GM23248 (cell line): ENCODE data around the gene ZSCAN1. TPM values are rescaled to one million over a fixed set of nuclear protein-coding genes. Genes with fewer than 3 reads are reported as not detected.

Source experiments
- DNase-seq: peaks from one replicate; pipeline ENCODE4 v3.0.0-alpha.2; 2015
- H2AFZ ChIP-seq: fragments of 200-600 bp; sonication (generic); 2 replicates; pipeline ENCODE4 v1.6.1; 2016; ENCODE audit warnings: antibody characterized with exemption
- H3F3A ChIP-seq: fragments of 200-600 bp; sonication (generic); 2 replicates; pipeline ENCODE4 v1.6.1; 2016; ENCODE audit warnings: mild to moderate bottlenecking, antibody characterized with exemption, mixed run types; ENCODE audit not compliant: insufficient read depth
- H3K27ac ChIP-seq: fragments of 200-600 bp; sonication (generic); 2 replicates; pipeline ENCODE4 v1.5.1; 2016; ENCODE audit warnings: mild to moderate bottlenecking
- H3K27me3 ChIP-seq: fragments of 200-600 bp; sonication (generic); replicated peaks from 2 replicates; pipeline ENCODE4 v1.6.1; 2016; ENCODE audit warnings: mild to moderate bottlenecking; ENCODE audit not compliant: insufficient read depth
- H3K36me3 ChIP-seq: fragments of 200-600 bp; sonication (generic); 2 replicates; pipeline ENCODE4 v1.6.1; 2016; ENCODE audit warnings: low read depth, mild to moderate bottlenecking
- H3K4me1 ChIP-seq: fragments of 200-600 bp; sonication (generic); 2 replicates; pipeline ENCODE4 v1.6.1; 2016; ENCODE audit warnings: mild to moderate bottlenecking; ENCODE audit not compliant: insufficient read depth
- H3K4me2 ChIP-seq: fragments of 200-600 bp; sonication (generic); one replicate; pipeline ENCODE4 v1.6.1; 2016; ENCODE audit warnings: mild to moderate bottlenecking; ENCODE audit not compliant: unreplicated experiment
- H3K4me3 ChIP-seq: fragments of 200-600 bp; sonication (generic); 2 replicates; pipeline ENCODE4 v1.5.1; 2016; ENCODE audit warnings: mild to moderate bottlenecking
- H3K79me2 ChIP-seq: fragments of 200-600 bp; sonication (generic); 2 replicates; pipeline ENCODE4 v1.6.1; 2016; ENCODE audit warnings: mild to moderate bottlenecking; ENCODE audit not compliant: insufficient read depth
- H3K9ac ChIP-seq: fragments of 200-600 bp; sonication (generic); 2 replicates; pipeline ENCODE4 v1.6.1; 2016; ENCODE audit warnings: mild to moderate bottlenecking
- H3K9me2 ChIP-seq: fragments of 200-600 bp; sonication (generic); 2 replicates; pipeline ENCODE4 v1.6.1; 2016; ENCODE audit warnings: mixed run types, mild to moderate bottlenecking, moderate library complexity; ENCODE audit not compliant: insufficient read depth
- H3K9me3 ChIP-seq: fragments of 200-600 bp; sonication (generic); one replicate; pipeline ENCODE4 v1.6.1; 2017; ENCODE audit warnings: low read depth
- H4K20me1 ChIP-seq: fragments of 200-600 bp; sonication (generic); 2 replicates; pipeline ENCODE4 v1.6.0; 2016; ENCODE audit not compliant: insufficient read depth
- EZH2 ChIP-seq: fragments of 200-600 bp; sonication (generic); IDR thresholded peaks from 2 replicates; pipeline ENCODE4 v1.6.1; 2018; ENCODE audit warnings: antibody characterized with exemption, mild to moderate bottlenecking; ENCODE audit not compliant: insufficient read depth, poor library complexity, severe bottlenecking
- EZH2phosphoT487 ChIP-seq: fragments of 200-600 bp; sonication (generic); IDR thresholded peaks from 2 replicates; pipeline ENCODE4 v1.6.1; 2018; ENCODE audit warnings: antibody characterized with exemption, moderate library complexity, mild to moderate bottlenecking, low read depth; ENCODE audit not compliant: insufficient read depth
- WGBS, 2 experiments: methylation state at CpG; one replicate each; pipeline ENCODE4 v1.1.6; 2015 to 2017; ENCODE audit warnings: low lambda C conversion rate in 2 of 2, low coverage in 1 of 2; ENCODE audit errors: missing lambda C conversion rate in 2 of 2; 5-methylcytosine and 5-hydroxymethylcytosine counted together
- in situ Hi-C: fragments of 300-500 bp; cut with MboI; formaldehyde crosslinking; loops from 2 replicates; pipeline ENCODE4 v1.15.0; 2020
- polyA plus RNA-seq: library from polyadenylated mRNA; unstranded; fragments of >200 nt; fragmentation: Nextera tagmentation; extraction: Ambion mirVana; gene quantifications from 2 replicates; pipeline ENCODE4 v1.2.1, GENCODE V29; 2016
- total RNA-seq: library from RNA; depleted of rRNA; stranded (reverse); fragments of >200 nt; shearing (Covaris generic); gene quantifications from 2 replicates; pipeline ENCODE4 v1.2.3, GENCODE V29; 2014

Gene ZSCAN1
- total and polyA plus RNA-seq, 2 experiments from 2014 or later, result 0.39 TPM; not detected in 1

DNA sequence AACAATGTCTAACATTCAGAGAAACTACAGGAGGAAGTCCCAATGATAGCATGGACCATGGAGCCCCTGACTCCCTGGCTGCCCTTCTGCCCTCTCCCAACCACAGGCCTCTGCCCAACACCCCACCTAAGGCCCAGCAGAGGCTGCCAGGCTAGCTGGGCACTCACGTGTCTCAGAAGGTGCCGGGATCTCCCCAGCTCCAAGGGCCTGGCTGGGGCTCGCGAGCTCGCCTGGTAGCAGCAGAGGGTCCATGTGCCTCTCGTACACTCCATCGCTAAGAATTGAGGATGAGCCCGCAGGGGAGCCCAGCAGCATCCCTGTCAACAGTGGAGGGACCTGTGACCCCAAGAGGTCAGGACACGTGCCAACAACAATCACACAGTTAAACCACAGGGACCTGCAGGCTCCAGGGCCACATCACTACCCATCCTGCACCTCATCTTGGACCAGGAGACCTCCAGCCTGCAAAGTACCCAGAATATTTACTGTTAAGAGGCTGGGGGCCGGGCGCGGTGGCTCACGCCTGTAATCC, 54.8 kb downstream of the ZSCAN1 start:
- no peaks in the 10 kb centered on the region for H3K79me2 ChIP-seq
- 95 to 96% methylated on average over 13 of the region's 13 CpGs for WGBS, 2 experiments
- H3F3A ChIP-seq, result no peaks in the 10 kb centered on the region
- H3K9ac ChIP-seq, result no peak overlapping the region
- H3K4me1 ChIP-seq, result no peaks in the 10 kb centered on the region
- no peaks in the 10 kb centered on the region for H4K20me1 ChIP-seq
- no peaks in the 10 kb centered on the region for H3K27me3 ChIP-seq
- H3K9me2 ChIP-seq, result no peaks in the 10 kb centered on the region
- in situ Hi-C loops, result no loop called here
- H3K4me3 ChIP-seq, result no peak overlapping the region
- no peak overlapping the region for H3K4me2 ChIP-seq
- TF ChIP-seq EZH2 (no peak), EZH2phosphoT487 (no peak)
- H3K27ac ChIP-seq, result no peak overlapping the region
- H2AFZ ChIP-seq, result no peak overlapping the region
- DNase-seq, result no peak
- H3K36me3 ChIP-seq, result no peaks in the 10 kb centered on the region; the same call in 1 of the 2 replicates
- no peaks in the 10 kb centered on the region for H3K9me3 ChIP-seq

DNA sequence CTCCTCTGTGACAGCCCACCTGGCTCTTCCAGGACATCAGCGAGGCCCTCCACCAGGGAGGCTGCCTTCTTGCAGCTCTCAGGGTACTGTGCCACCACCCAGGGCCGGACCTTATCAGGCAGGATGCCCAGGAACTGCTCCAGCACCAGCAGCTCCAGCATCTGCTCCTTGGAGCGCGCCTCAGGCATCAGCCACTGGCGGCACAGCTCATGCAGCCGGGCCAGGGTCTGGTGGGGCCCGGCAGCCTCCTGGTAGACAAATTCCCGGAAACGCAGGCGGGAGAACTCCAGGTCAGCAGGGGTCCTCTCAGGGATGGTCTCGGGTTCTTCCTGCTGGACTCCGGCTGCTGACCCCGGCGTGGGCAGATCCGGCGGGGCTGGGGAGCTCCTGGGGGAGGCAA, 56.0 kb downstream of the ZSCAN1 start:
- H3K4me1 ChIP-seq, result no peaks in the 10 kb centered on the region
- H3K36me3 ChIP-seq, result no peaks in the 10 kb centered on the region; the same call in 1 of the 2 replicates
- no peaks in the 10 kb centered on the region for H3K9me2 ChIP-seq
- H3K79me2 ChIP-seq, result no peaks in the 10 kb centered on the region
- WGBS, 2 experiments, result 90 to 91% methylated on average over 15 to 16 of the region's 16 CpGs
- H3K4me3 ChIP-seq, result no peak overlapping the region
- no peak for DNase-seq
- no peaks in the 10 kb centered on the region for H4K20me1 ChIP-seq
- H3K9me3 ChIP-seq, result no peaks in the 10 kb centered on the region
- H3K27me3 ChIP-seq, result no peaks in the 10 kb centered on the region
- H3K9ac ChIP-seq, result no peak overlapping the region
- no peaks in the 10 kb centered on the region for H3F3A ChIP-seq
- no peak overlapping the region for H3K27ac ChIP-seq
- in situ Hi-C loops, result no loop called here
- TF ChIP-seq EZH2 (no peak), EZH2phosphoT487 (no peak)
- no peak overlapping the region for H3K4me2 ChIP-seq
- no peak overlapping the region for H2AFZ ChIP-seq

DNA sequence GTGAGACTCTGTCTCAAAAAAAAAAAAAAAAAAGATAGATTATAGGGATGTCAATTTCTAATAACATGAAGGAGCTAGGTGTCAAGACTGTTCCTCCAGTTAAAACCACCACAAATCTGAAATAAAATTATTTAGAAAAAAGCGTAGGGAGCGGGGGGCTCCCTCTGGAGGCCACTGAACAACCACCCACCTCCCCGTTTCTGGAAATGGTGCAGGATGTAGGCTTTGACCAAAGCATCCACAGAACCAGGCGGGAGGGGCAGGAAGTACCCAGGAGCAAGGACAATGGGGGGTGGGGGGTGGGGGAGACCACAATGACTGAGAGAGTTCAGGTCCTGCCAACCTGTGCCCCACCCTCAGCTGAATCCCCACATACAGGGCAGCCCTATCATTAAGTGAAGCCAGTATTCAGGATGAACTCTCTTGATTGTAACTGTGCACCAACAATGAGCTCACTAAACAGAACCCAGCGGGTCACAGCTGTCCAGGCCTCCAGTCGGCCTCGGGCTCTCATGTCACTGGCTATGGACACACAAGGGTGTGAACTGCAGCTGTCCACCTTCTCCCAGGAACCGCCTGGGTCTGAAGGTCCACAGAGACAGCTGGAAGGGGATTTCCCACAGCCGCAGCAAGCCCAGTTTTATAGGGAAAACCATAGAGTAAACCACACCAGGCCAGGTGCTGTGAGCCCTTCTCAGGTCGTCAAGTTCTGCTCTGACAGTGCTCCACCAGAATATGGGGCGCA, 57.6 kb downstream of the ZSCAN1 start:
- TF ChIP-seq EZH2phosphoT487 (no peak), EZH2 (no peak)

DNA sequence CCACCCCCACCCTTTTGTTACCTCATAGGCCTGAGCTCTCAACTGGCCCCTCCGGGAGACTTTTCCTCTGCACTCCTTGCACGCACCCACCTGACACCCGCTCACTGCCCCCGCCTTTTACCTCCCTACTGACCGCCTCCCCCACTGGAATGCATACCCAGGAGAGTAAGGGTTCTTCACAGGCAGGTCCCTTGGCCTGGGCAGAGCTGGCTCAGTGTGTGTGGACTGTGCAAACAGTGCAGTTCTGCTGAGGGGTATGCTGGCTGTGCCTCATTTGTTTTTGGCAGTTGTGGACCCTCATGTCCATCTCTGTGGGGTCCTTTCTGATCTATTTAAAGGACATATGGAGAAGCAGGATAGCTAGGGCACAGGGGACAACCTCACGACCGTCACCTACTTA, 59.2 kb downstream of the ZSCAN1 start:
- peaks cover 17% of the 10 kb centered on the region for H3K79me2 ChIP-seq
- H3K4me1 ChIP-seq, result no peaks in the 10 kb centered on the region
- H3K9me2 ChIP-seq, result no peaks in the 10 kb centered on the region
- H3K36me3 ChIP-seq, result no peaks in the 10 kb centered on the region
- no peak for TF ChIP-seq EZH2
- TF ChIP-seq EZH2phosphoT487, result no peak
- no peaks in the 10 kb centered on the region for H4K20me1 ChIP-seq
- no peak for DNase-seq
- H3K9me3 ChIP-seq, result no peaks in the 10 kb centered on the region
- no peak overlapping the region for H3K4me2 ChIP-seq
- no peak overlapping the region for H3K27ac ChIP-seq
- H3K27me3 ChIP-seq, result no peaks in the 10 kb centered on the region
- 81 to 88% methylated on average over 7 of the region's 7 CpGs for WGBS, 2 experiments
- in situ Hi-C loops, result no loop called here
- no peak overlapping the region for H3K9ac ChIP-seq
- H2AFZ ChIP-seq, result no peak overlapping the region
- H3F3A ChIP-seq, result no peaks in the 10 kb centered on the region
- H3K4me3 ChIP-seq, result no peak overlapping the region

More for the DNA sequence above, 57.6 kb downstream of the ZSCAN1 start:
- H4K20me1 ChIP-seq, result no peaks in the 10 kb centered on the region
- H3K36me3 ChIP-seq, result no peaks in the 10 kb centered on the region
- no peak overlapping the region for H3K4me3 ChIP-seq
- no peak overlapping the region for H3K27ac ChIP-seq
- no peaks in the 10 kb centered on the region for H3F3A ChIP-seq
- H3K9me2 ChIP-seq, result no peaks in the 10 kb centered on the region
- no peaks in the 10 kb centered on the region for H3K9me3 ChIP-seq
- no peak overlapping the region for H2AFZ ChIP-seq
- H3K79me2 ChIP-seq, result peaks cover 9% of the 10 kb centered on the region; the same call in 1 of the 2 replicates
- no peak overlapping the region for H3K9ac ChIP-seq
- in situ Hi-C loops, result no loop called here
- no peak for DNase-seq
- no peaks in the 10 kb centered on the region for H3K27me3 ChIP-seq
- no peaks in the 10 kb centered on the region for H3K4me1 ChIP-seq
- WGBS, 2 experiments, result 79 to 80% methylated on average over 11 of the region's 11 CpGs
- no peak overlapping the region for H3K4me2 ChIP-seq
